Activated CD4-positive, alpha-beta T cell treated with anti-CD3 and anti-CD28 coated beads, Interleukin-2, amount 50 U/mL, for 4 hours (primary cell): ENCODE results near the gene STOX1.
"Not testable (repeated sequence)": the region's sequence is repeated elsewhere in the genome, so short reads cannot be mapped to it uniquely, and the experiment has no call there.

Experiments used
- DNase-seq, 2 experiments: peaks; one replicate each; pipeline ENCODE4 v3.0.0-alpha.2; 2020

STOX1 gene

DNA sequence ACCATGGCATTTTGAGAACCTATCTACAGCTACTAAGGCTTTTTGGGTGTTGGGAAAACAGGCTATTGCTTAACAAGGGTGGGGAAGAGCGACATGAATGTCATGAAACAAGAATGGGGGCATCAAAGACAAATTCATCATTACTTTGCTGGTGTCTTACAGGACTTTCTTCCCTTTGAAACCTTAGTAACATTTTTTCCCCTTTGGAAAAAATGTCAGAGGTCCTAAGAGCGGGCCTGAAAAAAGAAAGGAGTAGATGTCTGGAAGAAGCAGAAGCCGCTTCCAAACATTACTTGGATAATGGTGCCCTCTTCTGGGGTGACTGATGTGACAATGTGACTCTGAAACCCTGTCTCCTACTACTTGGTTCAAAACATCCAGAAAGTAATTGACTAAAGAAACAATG lies 70.0 kb downstream of the STOX1 start:
- DNase-seq, result peak in 1 of 2 experiments; percentile 6

GRCh38 chr10:68899186-68899745 lies 71.9 kb downstream of the STOX1 start:
- DNase-seq, result no peak

DNA sequence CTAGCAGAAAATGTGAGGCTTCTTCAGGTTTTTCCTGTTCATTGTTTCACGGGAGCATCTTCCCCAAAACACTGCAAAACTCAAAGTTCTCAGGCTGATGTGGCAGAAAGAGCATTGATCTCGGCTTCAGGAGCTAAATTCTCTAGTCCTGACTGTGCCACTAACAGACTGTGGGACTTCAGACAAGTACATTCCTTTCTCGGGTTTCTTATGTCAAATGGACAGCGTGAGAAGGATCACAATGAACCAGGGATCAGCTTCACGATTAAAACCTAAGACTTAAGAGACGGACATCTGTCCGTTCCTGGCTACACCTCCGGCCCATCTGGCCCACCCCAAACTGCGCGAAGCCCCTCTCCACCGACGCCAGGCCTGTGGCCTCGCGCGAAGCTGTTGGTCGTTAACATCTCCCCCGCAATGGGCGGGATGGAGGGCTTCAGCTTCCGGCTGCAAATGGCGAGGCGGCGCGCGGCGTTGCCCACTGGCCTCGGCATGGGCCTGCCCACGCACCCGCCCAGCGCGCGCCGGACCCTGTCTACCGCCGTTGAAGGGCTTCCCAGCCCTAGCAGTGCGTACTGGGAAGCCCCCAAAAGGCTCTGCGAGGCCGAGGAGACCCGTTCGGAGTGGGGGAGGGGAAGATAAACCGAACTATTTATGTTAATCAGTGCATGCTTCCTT lies 73.2 kb downstream of the STOX1 start:
- DNase-seq, result no peak

DNA sequence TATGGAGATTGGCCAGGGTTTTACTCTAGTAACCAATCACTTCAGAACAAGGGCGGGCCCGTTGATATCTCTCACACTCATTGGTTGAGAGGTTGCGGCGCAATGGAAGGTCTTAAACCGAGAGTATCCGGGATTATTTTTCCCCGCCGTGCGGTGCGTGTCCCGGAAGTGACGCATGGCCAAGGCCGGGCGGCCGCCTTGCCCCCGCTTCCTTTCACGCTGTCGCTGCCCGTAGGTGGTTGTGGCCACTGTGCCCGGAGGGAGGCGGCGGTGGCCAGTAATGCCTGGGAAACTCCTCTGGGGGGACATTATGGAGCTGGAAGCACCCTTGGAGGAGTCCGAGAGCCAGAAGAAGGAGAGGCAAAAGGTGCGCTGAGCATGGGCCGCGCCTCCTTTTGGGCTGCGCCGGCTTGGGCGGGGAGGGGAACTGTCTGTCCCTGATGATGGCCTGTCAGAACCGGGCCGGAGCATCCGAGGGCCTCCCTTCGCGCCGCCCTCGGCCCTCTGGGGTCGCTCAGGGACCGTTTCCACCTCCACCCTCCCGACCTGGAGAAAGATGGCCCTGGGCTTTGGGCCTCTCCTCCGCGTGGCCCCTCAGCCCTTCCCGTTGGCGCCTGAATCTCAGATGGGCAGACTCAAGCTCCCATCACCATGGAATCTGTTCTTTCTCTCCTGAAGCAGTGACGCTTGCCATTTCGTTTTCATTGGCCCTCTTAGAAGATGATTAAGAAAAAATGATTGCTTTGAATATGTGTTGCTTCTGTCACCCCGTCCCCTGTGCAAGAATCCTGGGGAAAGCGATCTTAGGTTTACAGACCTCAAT lies 74.0 kb downstream of the STOX1 start, which contains the start of gene DDX50:
TSS of gene DDX50 (plus strand) at position 211 of the 823 bp plus-strand sequence. CDS start at position 281, 70 bp downstream.
- DNase-seq, result peak; percentile 93 to 94

DNA sequence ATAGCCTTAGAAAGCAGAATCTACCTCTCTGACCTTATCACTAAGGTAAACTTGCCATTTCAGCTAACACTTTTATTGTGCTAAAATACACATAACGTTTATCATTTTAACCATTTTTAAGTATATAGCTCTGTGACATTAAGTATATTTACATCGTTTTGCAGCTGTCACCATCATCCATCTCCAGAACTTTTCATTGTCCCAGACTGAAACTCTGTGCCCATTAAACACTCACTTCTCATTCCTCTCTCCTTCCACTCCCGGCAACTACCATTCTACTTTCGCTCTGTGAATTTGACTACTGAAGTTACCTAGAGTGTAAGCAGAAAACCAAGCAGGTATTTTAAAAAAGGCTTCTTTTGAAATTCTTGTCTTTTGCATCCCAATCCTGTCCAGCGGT lies 75.1 kb downstream of the STOX1 start:
- no peak for DNase-seq

- DNase-seq, result no peak
Measured at GRCh38 chr10:68924593-68924992, 97.3 kb downstream of the STOX1 start.

DNA sequence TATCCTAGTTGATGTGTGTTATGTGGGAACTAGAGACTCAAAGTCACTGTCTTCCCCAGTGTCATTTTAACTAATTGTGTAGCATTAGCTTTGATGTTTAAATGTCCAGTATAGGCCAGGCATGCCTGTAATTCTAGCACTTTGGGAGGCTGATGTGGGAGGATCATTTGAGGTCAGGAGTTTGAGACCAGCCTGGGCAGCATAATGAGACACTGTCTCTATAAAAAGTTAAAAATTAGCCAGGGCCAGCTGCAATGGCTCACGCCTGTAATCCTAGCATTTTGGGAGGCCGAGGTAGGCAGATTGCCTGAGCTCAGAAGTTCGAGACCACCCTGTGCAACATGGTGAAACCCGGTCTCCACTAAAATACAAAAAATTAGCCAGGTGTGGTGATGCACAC lies 98.2 kb downstream of the STOX1 start:
- DNase-seq, result no peak

DNA sequence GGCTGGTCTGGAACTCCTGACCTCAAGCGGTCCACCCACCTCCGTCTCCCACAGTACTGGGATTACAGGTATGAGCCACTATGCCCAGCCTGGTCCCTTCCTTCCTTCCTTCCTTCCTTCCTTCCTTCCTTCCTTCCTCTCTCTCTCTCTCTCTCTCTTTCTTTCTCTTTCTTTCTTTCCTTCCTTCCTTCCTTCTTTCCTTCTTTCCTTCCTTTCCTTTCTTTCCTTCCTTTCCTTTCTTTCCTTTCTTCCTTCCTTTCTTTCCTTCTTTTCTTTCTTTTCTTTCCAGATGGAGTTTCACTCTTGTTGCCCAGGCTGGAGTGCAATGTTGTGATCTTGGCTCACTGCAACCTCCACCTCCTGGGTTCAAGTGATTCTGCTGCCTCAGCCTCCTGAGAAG lies 101.8 kb downstream of the STOX1 start:
- DNase-seq, result not testable (repeated sequence)

GRCh38 chr10:68929888-68930287 lies 102.6 kb downstream of the STOX1 start:
- not testable (repeated sequence) for DNase-seq

DNA sequence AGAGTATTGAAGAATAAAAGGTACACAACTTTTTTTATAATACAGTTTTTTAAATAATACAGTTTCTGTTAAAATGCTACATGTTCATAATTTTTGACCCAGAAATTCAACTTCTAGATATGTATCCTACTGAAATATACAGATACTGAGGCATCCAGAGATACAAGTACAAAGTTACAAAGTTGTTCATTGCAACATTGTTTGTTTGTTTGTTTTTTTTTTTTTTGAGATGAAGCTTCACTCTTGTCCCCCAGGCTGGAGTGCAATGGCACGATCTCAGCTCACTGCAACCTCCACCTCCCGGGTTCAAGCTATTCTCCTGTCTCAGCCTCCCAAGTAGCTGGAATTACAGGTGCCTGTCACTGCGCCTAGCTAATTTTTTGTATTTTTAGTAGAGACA lies 105.5 kb downstream of the STOX1 start:
- not testable (repeated sequence) for DNase-seq

GRCh38 chr10:68934994-68935393 lies 107.7 kb downstream of the STOX1 start:
- DNase-seq, result no peak

- DNase-seq, result no peak
Measured at GRCh38 chr10:68938117-68938516, 110.8 kb downstream of the STOX1 start.

GRCh38 chr10:68938884-68939283 lies 111.6 kb downstream of the STOX1 start:
- DNase-seq, result no peak

DNA sequence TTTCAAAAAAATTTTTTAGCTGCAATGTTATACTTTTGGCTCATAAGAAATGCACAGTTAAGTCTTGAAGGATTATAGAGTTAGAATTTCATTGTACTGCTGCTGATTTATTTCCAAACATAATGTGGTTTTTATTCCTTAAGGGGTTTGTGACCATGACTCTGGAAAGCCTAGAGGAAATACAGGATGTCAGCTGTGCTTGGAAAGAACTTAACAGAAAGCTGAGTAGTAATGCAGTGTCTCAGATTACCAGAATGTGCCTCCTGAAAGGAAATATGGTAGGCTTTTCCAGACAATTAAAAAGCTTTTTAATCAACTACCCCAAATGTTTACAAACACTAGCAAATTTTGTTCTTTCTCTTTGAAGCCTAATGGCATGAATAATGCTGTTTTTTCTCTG lies 113.6 kb downstream of the STOX1 start:
- not testable (repeated sequence) for DNase-seq
